HepG2 (cell line): ENCODE data around the gene PKP3. TPM values are rescaled to one million over a fixed set of nuclear protein-coding genes. Genes with fewer than 3 reads are reported as not detected.
A peak's percentile ranks its signal among the peaks of the same experiment; 100 is the strongest.

Source experiments
- ARID4A ChIP-seq: sonication (generic); formaldehyde crosslinking; IDR thresholded peaks from 2 replicates; pipeline ENCODE4 v1.5.0; 2020; ENCODE audit warnings: mild to moderate bottlenecking, missing genetic modification reagents, borderline replicate concordance
- EED ChIP-seq: sonication (generic); formaldehyde crosslinking; IDR thresholded peaks from 2 replicates; pipeline ENCODE4 v1.5.0; 2020; ENCODE audit warnings: mild to moderate bottlenecking, missing genetic modification reagents
- FOSL2 ChIP-seq: sonication (generic); formaldehyde crosslinking; IDR thresholded peaks from 2 replicates; pipeline ENCODE4 v1.4.0; 2020; ENCODE audit warnings: missing genetic modification reagents
- GFI1 ChIP-seq: sonication (generic); formaldehyde crosslinking; IDR thresholded peaks from 2 replicates; pipeline ENCODE4 v1.5.0; 2020; ENCODE audit warnings: missing genetic modification reagents, mild to moderate bottlenecking, borderline replicate concordance
- GLMP ChIP-seq: sonication (generic); formaldehyde crosslinking; IDR thresholded peaks from 2 replicates; pipeline ENCODE4 v1.9.0; 2021; ENCODE audit warnings: missing genetic modification reagents, mild to moderate bottlenecking, borderline replicate concordance
- HDAC2 ChIP-seq: sonication (generic); formaldehyde crosslinking; IDR thresholded peaks from 2 replicates; pipeline ENCODE4 v1.4.0; 2020; ENCODE audit warnings: missing genetic modification reagents
- NFYB ChIP-seq: sonication (generic); formaldehyde crosslinking; IDR thresholded peaks from 2 replicates; pipeline ENCODE4 v1.4.0; 2020; ENCODE audit warnings: missing genetic modification reagents
- PHF5A ChIP-seq: IDR thresholded peaks from one replicate; pipeline ENCODE4 v1.6.1; 2018; ENCODE audit warnings: low read depth, missing genetic modification reagents; ENCODE audit not compliant: unreplicated experiment
- POLR2A ChIP-seq, 2 experiments: IDR thresholded peaks; 2 replicates each; pipeline ENCODE4 v1.6.1; 2011; ENCODE audit warnings: low read depth in 2 of 2, low read length in 2 of 2, mild to moderate bottlenecking in 1 of 2, moderate library complexity in 1 of 2; ENCODE audit not compliant: insufficient read depth in 1 of 2
- RCOR2 ChIP-seq: IDR thresholded peaks from 2 replicates; pipeline ENCODE4 v1.6.1; 2016; ENCODE audit warnings: missing biosample characterization, missing genetic modification reagents
- REST ChIP-seq, 2 experiments: IDR thresholded peaks; 2 replicates each; pipeline ENCODE4 v1.6.1; 2011 to 2012; ENCODE audit warnings: low read length in 2 of 2, borderline replicate concordance in 1 of 2, low read depth in 1 of 2, mild to moderate bottlenecking in 1 of 2, moderate library complexity in 1 of 2
- ZC3H13 ChIP-seq: sonication (generic); formaldehyde crosslinking; IDR thresholded peaks from 2 replicates; pipeline ENCODE4 v1.8.1; 2023; ENCODE audit warnings: mild to moderate bottlenecking, missing genetic modification reagents, moderate library complexity
- ZFAT ChIP-seq: sonication (generic); formaldehyde crosslinking; conservative IDR thresholded peaks from 2 replicates; pipeline ENCODE4 v1.8.1; 2023; ENCODE audit warnings: missing genetic modification reagents, inconsistent platforms
- ZGPAT ChIP-seq: IDR thresholded peaks from 2 replicates; pipeline ENCODE4 v1.6.1; 2016; ENCODE audit warnings: mild to moderate bottlenecking
- ZNF136 ChIP-seq: sonication (generic); formaldehyde crosslinking; IDR thresholded peaks from 2 replicates; pipeline ENCODE4 v1.8.1; 2022; ENCODE audit warnings: low read depth, mild to moderate bottlenecking, moderate library complexity, missing genetic modification reagents
- ZNF343 ChIP-seq: sonication (generic); formaldehyde crosslinking; IDR thresholded peaks from 2 replicates; pipeline ENCODE4 v1.4.0; 2020; ENCODE audit warnings: mild to moderate bottlenecking, missing genetic modification reagents
- ZNF44 ChIP-seq: sonication (generic); formaldehyde crosslinking; IDR thresholded peaks from 2 replicates; pipeline ENCODE4 v1.5.1; 2020; ENCODE audit warnings: mild to moderate bottlenecking, missing genetic modification reagents
- ZNF616 ChIP-seq: sonication (generic); formaldehyde crosslinking; IDR thresholded peaks from 2 replicates; pipeline ENCODE4 v1.5.0; 2020; ENCODE audit warnings: low read depth, mild to moderate bottlenecking, missing genetic modification reagents
- polyA plus RNA-seq, 8 experiments: library from polyadenylated mRNA; depleted of rRNA in 3 of 8; stranded (reverse) in 7 of 8; unstranded in 1 of 8; fragments of >200 nt; fragmentation: Illumina TruSeq in 4 of 8; extraction: Trizol in 4 of 8; gene quantifications; 2 replicates each; pipeline versions ENCODE4 v1.2.1 to v1.2.3, GENCODE V29; 2011 to 2016; ENCODE audit warnings: low read depth in 4 of 8, missing spikeins in 1 of 8, mixed read lengths in 1 of 8; ENCODE audit not compliant: insufficient read depth in 1 of 8
- total RNA-seq, 5 experiments: library from RNA; depleted of rRNA; stranded (reverse); fragments of >200 nt; fragmentation: Illumina TruSeq; extraction: Trizol; gene quantifications; 2 replicates each; pipeline ENCODE4 v1.2.3, GENCODE V29; 2016; ENCODE audit warnings: low read depth in 1 of 5

The PKP3 gene
- total and polyA plus RNA-seq, 2 of the 13 experiments (the other 11 are each of a cell fraction or from before 2014, with no cell fraction given) = 18.0 to 28.7 TPM

GRCh38 chr11:449889-450808, 56.1 kb downstream of the PKP3 start, which contains the start of gene PTDSS2 (continued):
- no peak for TF ChIP-seq REST (IDR thresholded peaks at IDR 0.05; ENCODE audit: borderline replicate concordance in 1 of 2, low read depth in 1 of 2, low read length in 2 of 2)
- peak; percentile 86; the same call in 1 of the 2 replicates for TF ChIP-seq ZNF44
- TF ChIP-seq GLMP = no peak
- TF ChIP-seq ZC3H13 (CRISPR knock-in tag) = no peak; the same call in 1 of the 2 replicates
- peak; percentile 86 for TF ChIP-seq ZGPAT (CRISPR knock-in tag)
- TF ChIP-seq HDAC2 (CRISPR knock-in tag) = peak; percentile 88
- peak in 1 of 2 experiments; percentile 67; a peak in 2 of 4 replicates for TF ChIP-seq POLR2A (IDR thresholded peaks at IDR 0.05; ENCODE audit: insufficient read depth in 1 of 2, low read depth in 2 of 2, low read length in 2 of 2)
- 0 out of 2 replicates have a peak, but pooled peaks have one; percentile 5 for TF ChIP-seq ZFAT (CRISPR knock-in tag)
- no peak for TF ChIP-seq RCOR2
- no peak for TF ChIP-seq ZNF616 (CRISPR knock-in tag)
- TF ChIP-seq FOSL2 (CRISPR knock-in tag) = peak; percentile 48
- TF ChIP-seq PHF5A (CRISPR knock-in tag) = peak; percentile 46
- 0 out of 2 replicates have a peak, but pooled peaks have one; percentile 64 for TF ChIP-seq GFI1 (CRISPR knock-in tag)
- TF ChIP-seq ZNF343 (CRISPR knock-in tag) = peak; percentile 54; the same call in 1 of the 2 replicates
- TF ChIP-seq NFYB (CRISPR knock-in tag) = peak; percentile 72
- TF ChIP-seq ZNF136 (CRISPR knock-in tag) = peak; percentile 59; the same call in 1 of the 2 replicates
- peak; percentile 94 for TF ChIP-seq ARID4A (CRISPR knock-in tag)
- TF ChIP-seq EED (CRISPR knock-in tag) = 0 out of 2 replicates have a peak, but pooled peaks have one; percentile 28
